H54 (cell line): ENCODE results near the gene AACS.
A peak's percentile ranks its signal among the peaks of the same experiment; 100 is the strongest.

Experiments used
- DNase-seq: peaks from one replicate; pipeline ENCODE4 v3.0.0; 2011; ENCODE audit warnings: low spot score, mixed read lengths; ENCODE audit not compliant: insufficient read length
- FAIRE-seq: peaks from 3 replicates; lab custom pipeline; 2011; peaks lifted over from hg19 to GRCh38; lab: Jason Lieb, UNC
- POLR2A ChIP-seq: IDR thresholded peaks from 2 replicates; pipeline ENCODE4 v1.6.1; 2011; ENCODE audit warnings: low read depth, mild to moderate bottlenecking, low read length

The AACS gene

GRCh38 chr12:125180144-125180543 lies 114.9 kb downstream of the AACS start:
- FAIRE-seq: no peak
- no peak for TF ChIP-seq POLR2A
- no peak for DNase-seq

DNA sequence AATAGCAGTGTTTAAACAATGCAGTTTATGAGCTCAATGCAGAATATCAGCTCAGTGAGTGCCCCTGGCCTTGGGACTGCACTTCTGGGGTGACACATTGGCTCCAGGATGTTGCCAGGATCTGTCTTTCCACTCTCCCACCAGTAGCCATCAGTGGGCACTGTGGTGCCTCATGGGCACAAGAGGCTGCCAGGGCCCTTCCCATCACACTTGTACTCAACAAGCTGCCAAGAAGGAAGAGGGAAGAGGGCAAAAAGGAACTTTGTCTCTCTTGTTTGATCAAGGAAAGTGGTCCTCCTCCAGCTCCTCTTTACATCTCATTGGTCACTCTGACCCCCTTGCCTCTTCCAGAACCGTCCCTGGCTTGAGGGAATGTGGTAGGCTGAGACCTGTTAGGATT lies 115.9 kb downstream of the AACS start:
- DNase-seq (no peak), FAIRE-seq (no peak)
- no peak for TF ChIP-seq POLR2A

DNA sequence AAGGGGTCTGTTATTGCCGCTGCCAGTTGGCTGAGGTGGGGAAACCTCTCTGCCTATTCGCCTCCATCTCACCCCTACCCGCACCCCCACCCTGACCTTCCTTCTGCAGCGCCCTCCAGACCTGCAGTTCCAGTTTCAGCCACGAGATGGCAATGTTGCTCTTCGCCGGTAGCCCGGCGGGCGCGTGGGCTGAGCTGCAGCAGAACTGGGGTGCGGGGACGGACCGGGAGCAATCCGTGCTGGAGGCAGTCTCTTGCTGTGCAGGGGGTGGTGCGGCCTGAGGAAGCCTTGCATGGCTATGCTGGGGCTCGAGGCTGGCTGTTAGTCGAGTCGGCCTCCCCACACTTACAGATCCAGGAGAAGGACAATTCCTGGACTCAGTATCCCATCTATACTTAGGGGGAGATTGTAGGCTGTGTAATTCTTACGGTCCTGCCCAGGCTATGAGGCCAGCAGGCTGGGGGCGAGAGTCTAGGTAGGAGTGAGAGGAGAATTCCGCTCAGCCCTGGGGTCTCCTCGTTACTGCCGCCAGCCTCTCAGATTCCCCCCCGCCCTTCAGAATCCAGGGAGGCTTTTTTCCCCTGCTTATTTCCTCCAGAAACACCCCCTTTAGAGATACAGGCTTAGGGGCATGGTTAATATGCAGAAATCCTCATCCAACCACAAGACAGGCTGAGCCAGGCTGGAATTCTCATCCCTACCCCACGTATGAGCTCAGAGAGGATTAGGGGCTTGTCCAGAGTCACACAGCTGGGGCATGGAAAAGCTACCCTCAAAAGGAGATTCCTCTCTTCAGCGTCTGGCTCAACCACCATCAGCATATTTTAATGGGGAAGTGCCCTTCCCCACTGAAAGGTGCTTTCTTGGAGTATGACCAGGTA lies 118.2 kb downstream of the AACS start:
- no peak for FAIRE-seq
- peak; percentile 95 for DNase-seq
- no peak for TF ChIP-seq POLR2A

GRCh38 chr12:125184213-125184967 lies 119.2 kb downstream of the AACS start:
- TF ChIP-seq POLR2A: no peak
- DNase-seq (no peak), FAIRE-seq (no peak)

DNA sequence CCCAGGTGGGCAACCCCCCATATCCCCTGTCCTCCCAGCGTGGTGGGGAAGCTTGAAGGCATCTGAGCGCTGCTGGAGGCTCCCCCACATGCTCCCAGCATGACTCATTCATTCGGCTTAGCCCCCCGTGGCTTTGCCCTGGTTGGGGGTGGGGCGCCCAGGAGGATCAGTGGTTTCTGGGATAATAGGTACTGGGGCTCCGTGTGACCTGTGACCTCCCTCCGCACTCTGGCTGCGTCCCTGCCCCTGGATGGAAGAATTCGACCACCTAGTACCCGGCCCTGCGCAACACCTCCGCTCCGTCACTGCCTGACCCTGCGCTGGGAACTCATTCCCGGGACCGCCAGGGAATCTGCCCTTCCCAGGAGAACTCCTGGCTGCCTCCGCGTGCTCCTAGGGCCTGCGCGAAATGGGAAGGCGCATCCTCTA lies 120.1 kb downstream of the AACS start:
- TF ChIP-seq POLR2A: no peak
- DNase-seq: no peak
- FAIRE-seq: no peak

- TF ChIP-seq POLR2A: peak; percentile 26; the same call in 1 of the 2 replicates
- FAIRE-seq: no peak
Measured at GRCh38 chr12:125185740-125186470, 120.7 kb downstream of the AACS start, which contains the start of gene TMEM132B. TSS of gene TMEM132B (plus strand) at chr12:125186386.

DNA sequence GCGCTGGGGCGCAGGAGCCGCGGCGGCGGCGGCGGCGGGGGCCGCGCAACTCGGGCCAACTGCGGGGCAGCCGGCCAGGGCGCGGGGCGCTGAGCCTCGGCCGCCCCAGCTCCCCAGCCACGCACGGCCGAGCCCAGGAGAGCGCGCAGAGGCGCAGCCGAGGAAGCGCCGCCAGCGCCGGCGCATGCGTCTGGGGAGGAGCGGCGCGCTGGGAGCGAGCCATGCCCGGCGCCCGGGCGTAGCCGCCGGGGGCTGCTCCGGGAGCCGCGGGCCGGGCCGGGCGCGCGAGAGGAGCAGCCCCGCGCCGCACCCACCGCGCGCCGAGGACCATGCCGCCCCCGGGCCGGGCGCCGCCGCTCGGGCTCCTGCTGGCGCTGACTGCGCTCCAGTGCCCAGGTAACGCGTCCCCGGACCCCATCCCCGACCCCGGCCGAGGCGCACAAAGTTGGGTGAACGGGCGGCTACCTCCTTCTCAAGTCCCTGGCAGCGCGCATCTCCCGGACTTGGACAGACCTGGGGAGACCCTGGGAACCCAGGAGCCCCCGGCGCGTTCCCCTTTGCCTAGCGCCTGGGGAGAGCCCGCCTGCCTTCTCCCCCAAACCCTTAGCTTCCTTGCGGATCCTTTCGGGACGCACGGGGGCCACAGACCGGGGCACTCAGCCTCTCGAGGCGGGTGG lies 121.4 kb downstream of the AACS start:
- FAIRE-seq (no peak), DNase-seq (peak; percentile 47)
- no peak for TF ChIP-seq POLR2A

More at GRCh38 chr12:125185740-125186470, 120.7 kb downstream of the AACS start, which contains the start of gene TMEM132B:
- peak; percentile 80 for DNase-seq

GRCh38 chr12:125187148-125187745 lies 122.0 kb downstream of the AACS start:
- FAIRE-seq (no peak), DNase-seq (no peak)
- TF ChIP-seq POLR2A: no peak

GRCh38 chr12:125187780-125188741 lies 122.8 kb downstream of the AACS start:
- no peak for FAIRE-seq
- TF ChIP-seq POLR2A: no peak
- DNase-seq: no peak

GRCh38 chr12:125189015-125189414 lies 123.8 kb downstream of the AACS start:
- DNase-seq (no peak), FAIRE-seq (no peak)
- TF ChIP-seq POLR2A: no peak

DNA sequence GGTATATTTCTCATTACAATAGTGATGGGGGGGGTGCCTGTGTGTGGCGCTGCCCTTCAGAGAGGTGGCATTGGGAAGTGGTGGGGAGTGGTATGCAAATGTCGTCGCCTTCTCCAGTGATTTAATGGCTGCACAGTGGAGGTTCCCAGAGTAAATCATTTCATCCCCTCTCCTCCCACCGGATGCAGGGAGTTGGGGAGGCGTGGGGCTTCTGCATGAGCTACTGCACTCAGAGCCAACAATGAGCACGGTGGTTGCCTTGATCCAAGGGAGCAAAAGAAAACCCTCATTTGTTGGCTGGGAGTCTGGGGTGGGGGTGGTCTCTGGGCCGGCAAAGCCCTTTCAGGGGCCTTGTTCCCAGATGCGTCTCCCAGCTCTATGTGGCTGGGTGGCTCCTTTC lies 124.3 kb downstream of the AACS start:
- no peak for TF ChIP-seq POLR2A
- no peak for FAIRE-seq

More for the DNA sequence above, 124.3 kb downstream of the AACS start:
- DNase-seq: no peak
